CD4-positive, CD25-positive, alpha-beta regulatory T cell (primary cell): Measurements from ENCODE around the gene CCR8. TPM values are rescaled to one million over a fixed set of nuclear protein-coding genes. Genes with fewer than 3 reads are reported as not detected.

Experiments used
- ATAC-seq, 2 donors: fragments of 150-1000 bp; cut with Tn5 transposase; one replicate each; pipeline ENCODE4 v1.10.0; 2021; ENCODE audit warnings: low read depth in 2 of 2, moderate number of reproducible peaks in 2 of 2, moderate library complexity in 1 of 2
- DNase-seq, 3 donors: peaks; one replicate each; pipeline versions ENCODE4 v3.0.0 to v3.0.0-alpha.2; 2012 to 2022; ENCODE audit warnings: mixed read lengths in 1 of 3
- H3K27ac ChIP-seq: one replicate; pipeline ENCODE4 v1.7.0; 2013; ENCODE audit warnings: mild to moderate bottlenecking, low read length; ENCODE audit not compliant: insufficient read depth, poor library complexity, severe bottlenecking
- H3K27me3 ChIP-seq: one replicate; pipeline ENCODE4 v1.7.0; 2013; ENCODE audit warnings: low read length; ENCODE audit not compliant: control insufficient read depth, insufficient read depth
- H3K36me3 ChIP-seq: one replicate; pipeline ENCODE4 v1.7.0; 2013; ENCODE audit warnings: mild to moderate bottlenecking, low read length, moderate library complexity; ENCODE audit not compliant: control insufficient read depth, insufficient read depth
- H3K4me1 ChIP-seq: 2 replicates; pipeline ENCODE4 v1.7.0; 2013; ENCODE audit warnings: mild to moderate bottlenecking, low read length; ENCODE audit not compliant: insufficient read depth, control insufficient read depth, poor library complexity, severe bottlenecking
- H3K4me3 ChIP-seq: one replicate; pipeline ENCODE4 v1.7.0; 2013; ENCODE audit warnings: low read depth, mild to moderate bottlenecking, low read length, moderate library complexity
- H3K9me3 ChIP-seq, 2 experiments: 1 replicate in 1 of 2; 2 replicates in 1 of 2; pipeline ENCODE4 v1.7.0; 2013; ENCODE audit warnings: low read length in 2 of 2, mild to moderate bottlenecking in 1 of 2, moderate library complexity in 1 of 2; ENCODE audit not compliant: control insufficient read depth in 2 of 2
- H3K27ac Mint-ChIP-seq, 3 donors: one replicate each; pipeline ENCODE4 v1.8.0; 2020 to 2022; ENCODE audit warnings: mild to moderate bottlenecking in 3 of 3, mixed read lengths in 3 of 3, moderate library complexity in 2 of 3
- H3K27me3 Mint-ChIP-seq: one replicate; pipeline ENCODE4 v1.8.0; 2022; ENCODE audit warnings: mild to moderate bottlenecking, mixed read lengths
- H3K36me3 Mint-ChIP-seq: one replicate; pipeline ENCODE4 v1.8.0; 2020; ENCODE audit warnings: mixed read lengths
- H3K4me1 Mint-ChIP-seq, 4 donors: one replicate each; pipeline ENCODE4 v1.8.0; 2020 to 2022; ENCODE audit warnings: mixed read lengths in 4 of 4, mild to moderate bottlenecking in 1 of 4
- H3K4me3 Mint-ChIP-seq, 4 donors: one replicate each; pipeline ENCODE4 v1.8.0; 2020 to 2022; ENCODE audit warnings: mild to moderate bottlenecking in 4 of 4, mixed read lengths in 4 of 4, moderate library complexity in 3 of 4
- H3K9me3 Mint-ChIP-seq, 7 donors: one replicate each; pipeline ENCODE4 v1.8.0; 2020 to 2022; ENCODE audit warnings: mixed read lengths in 7 of 7, mild to moderate bottlenecking in 3 of 7, moderate library complexity in 2 of 7
- polyA plus RNA-seq, 4 donors: library from polyadenylated mRNA; unstranded; fragments of 300-500 nt; fragmentation: Illumina TruSeq; gene quantifications; one replicate each; pipeline ENCODE4 v1.2.3, GENCODE V29; 2021
- total RNA-seq: library from RNA; stranded (reverse); gene quantifications from one replicate; pipeline ENCODE4 v1.2.3, GENCODE V29; 2022

The CCR8 gene, protein sequence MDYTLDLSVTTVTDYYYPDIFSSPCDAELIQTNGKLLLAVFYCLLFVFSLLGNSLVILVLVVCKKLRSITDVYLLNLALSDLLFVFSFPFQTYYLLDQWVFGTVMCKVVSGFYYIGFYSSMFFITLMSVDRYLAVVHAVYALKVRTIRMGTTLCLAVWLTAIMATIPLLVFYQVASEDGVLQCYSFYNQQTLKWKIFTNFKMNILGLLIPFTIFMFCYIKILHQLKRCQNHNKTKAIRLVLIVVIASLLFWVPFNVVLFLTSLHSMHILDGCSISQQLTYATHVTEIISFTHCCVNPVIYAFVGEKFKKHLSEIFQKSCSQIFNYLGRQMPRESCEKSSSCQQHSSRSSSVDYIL
- total RNA-seq (87.2 TPM), polyA plus RNA-seq (10 to 100 TPM; 33.6 to 61.6 (median 52.1) TPM)

DNA sequence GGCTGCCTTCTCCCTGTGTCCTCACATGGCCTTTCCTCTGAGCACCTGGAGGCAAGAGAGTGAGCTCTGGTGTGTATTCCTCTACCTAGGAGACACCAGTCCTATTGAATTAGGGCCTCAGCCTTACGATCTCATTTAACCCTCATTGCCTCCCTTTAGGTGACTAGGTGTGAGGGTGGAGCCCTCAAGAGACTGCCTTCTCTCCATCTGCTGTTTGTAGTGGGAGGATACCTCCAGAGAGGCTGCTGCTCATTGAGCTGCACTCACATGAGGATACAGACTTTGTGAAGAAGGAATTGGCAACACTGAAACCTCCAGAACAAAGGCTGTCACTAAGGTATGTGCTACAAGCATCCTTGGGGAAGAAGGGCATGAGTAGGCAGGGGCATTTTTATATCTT lies at the start of gene CCR8:
TSS of gene CCR8 (plus strand) at position 217 of the 400 bp plus-strand sequence. CDS start 2,623 bp downstream, outside the sequence.
- Histone ChIP-seq H3K27ac (peak within 1 kb of the TSS; percentile 88), H3K4me3 (peak within 1 kb of the TSS; percentile 92), H3K9me3 (no peaks in the 10 kb centered on the region), H3K4me1 (peaks cover 68% of the 10 kb centered on the region), H3K36me3 (peaks cover 12% of the 10 kb centered on the region), H3K27me3 (no peaks in the 10 kb centered on the region)
- ATAC-seq = peak; percentile 60 to 61
- H3K4me1 Mint-ChIP-seq = peaks cover 46 to 79% (median 60%) of the 10 kb centered on the region in 4 donors
- H3K27ac Mint-ChIP-seq = peak within 1 kb of the TSS; percentile 88 to 93 (median 90)
- peak in 1 of 3 donors; percentile 61 for DNase-seq
- H3K4me3 Mint-ChIP-seq = peak within 1 kb of the TSS; percentile 90 to 95 (median 93)
- H3K9me3 Mint-ChIP-seq = peaks cover 0 to 4% (median 0%) of the 10 kb centered on the region in 7 donors
- H3K36me3 Mint-ChIP-seq = peaks cover 9% of the 10 kb centered on the region
- H3K27me3 Mint-ChIP-seq = no peaks in the 10 kb centered on the region

DNA sequence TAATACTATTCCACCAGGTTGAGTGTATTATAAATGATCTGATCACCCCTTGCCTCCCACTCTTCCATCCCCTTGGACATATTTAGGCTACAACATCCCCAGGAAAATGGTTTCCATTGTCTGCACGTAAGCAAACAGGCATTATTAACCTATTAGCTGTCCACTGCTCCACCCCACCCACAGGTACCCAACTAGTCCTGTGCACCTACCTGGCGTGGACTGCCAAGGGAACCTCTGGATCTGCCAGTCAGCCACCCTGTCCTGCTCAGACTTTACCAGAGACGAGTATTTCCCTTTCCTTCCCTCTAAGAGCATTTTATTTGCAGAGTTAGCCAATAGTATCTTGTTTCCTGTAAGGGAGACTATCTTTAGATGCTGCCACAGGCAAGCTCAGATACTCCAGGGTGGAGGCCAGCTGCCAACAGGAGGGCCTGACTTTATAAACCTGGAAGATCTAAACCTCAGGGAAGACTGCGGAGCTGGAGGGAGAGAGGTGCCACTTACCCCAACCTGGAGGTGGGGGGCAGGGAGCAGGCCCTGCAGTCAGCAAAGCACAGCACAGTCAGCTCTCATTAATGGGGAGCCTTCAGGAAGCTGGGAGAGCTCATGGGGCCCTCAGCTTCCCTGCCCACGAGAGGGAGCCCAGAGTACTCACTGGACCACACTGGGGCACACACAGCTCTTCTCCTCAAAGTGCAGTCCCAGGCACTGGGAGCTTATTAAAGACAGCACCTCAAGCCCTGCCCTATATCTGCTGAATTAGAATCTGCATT lies 49.6 kb upstream of the CCR8 start, which contains the start of gene CX3CR1:
TSS of gene CX3CR1 (minus strand) at position 292 of the 773 bp plus-strand sequence. CDS start 13,527 bp downstream, outside the sequence.
- H3K4me3 Mint-ChIP-seq = no peak within 1 kb of the TSS

GRCh38 chr3:39280571-39280970 lies 48.9 kb upstream of the CCR8 start:
- Mint-ChIP-seq H3K4me1 (peaks cover 0 to 16% (median 7%) of the 10 kb centered on the region in 4 donors), H3K4me3 (no peak overlapping the region), H3K9me3 (no peaks in the 10 kb centered on the region), H3K27me3 (no peaks in the 10 kb centered on the region), H3K36me3 (no peaks in the 10 kb centered on the region), H3K27ac (peak overlapping the region in 1 of 3 donors; percentile 41)
- no peak for ATAC-seq
- no peaks in the 10 kb centered on the region for H3K36me3 ChIP-seq
- H3K9me3 ChIP-seq = no peaks in the 10 kb centered on the region
- H3K4me3 ChIP-seq = no peak overlapping the region
- H3K27ac ChIP-seq = no peak overlapping the region
- H3K27me3 ChIP-seq = no peaks in the 10 kb centered on the region
- H3K4me1 ChIP-seq = no peaks in the 10 kb centered on the region
- no peak for DNase-seq

More for the DNA sequence above, 49.6 kb upstream of the CCR8 start, which contains the start of gene CX3CR1:
- ATAC-seq = no peak
- Histone ChIP-seq H3K27ac (no peak within 1 kb of the TSS), H3K9me3 (no peaks in the 10 kb centered on the region), H3K27me3 (no peaks in the 10 kb centered on the region), H3K4me3 (no peak within 1 kb of the TSS), H3K36me3 (no peaks in the 10 kb centered on the region), H3K4me1 (no peaks in the 10 kb centered on the region)
- H3K27me3 Mint-ChIP-seq = no peaks in the 10 kb centered on the region
- no peaks in the 10 kb centered on the region for H3K9me3 Mint-ChIP-seq
- H3K36me3 Mint-ChIP-seq = no peaks in the 10 kb centered on the region
- H3K4me1 Mint-ChIP-seq = peaks cover 0 to 16% (median 7%) of the 10 kb centered on the region in 4 donors
- no peak for DNase-seq
- H3K27ac Mint-ChIP-seq = peak within 1 kb of the TSS in 1 of 3 donors; percentile 41

GRCh38 chr3:39281533-39281932 lies 48.0 kb upstream of the CCR8 start:
- Mint-ChIP-seq H3K36me3 (no peaks in the 10 kb centered on the region), H3K4me3 (no peak overlapping the region), H3K9me3 (no peaks in the 10 kb centered on the region), H3K27ac (peak overlapping the region in 1 of 3 donors; percentile 85), H3K4me1 (peaks cover 0 to 16% (median 3%) of the 10 kb centered on the region in 4 donors), H3K27me3 (no peaks in the 10 kb centered on the region)
- no peaks in the 10 kb centered on the region for H3K9me3 ChIP-seq
- no peaks in the 10 kb centered on the region for H3K36me3 ChIP-seq
- no peak overlapping the region for H3K4me3 ChIP-seq
- ATAC-seq (no peak), DNase-seq (no peak)
- H3K4me1 ChIP-seq = no peaks in the 10 kb centered on the region
- H3K27ac ChIP-seq = no peak overlapping the region
- no peaks in the 10 kb centered on the region for H3K27me3 ChIP-seq

DNA sequence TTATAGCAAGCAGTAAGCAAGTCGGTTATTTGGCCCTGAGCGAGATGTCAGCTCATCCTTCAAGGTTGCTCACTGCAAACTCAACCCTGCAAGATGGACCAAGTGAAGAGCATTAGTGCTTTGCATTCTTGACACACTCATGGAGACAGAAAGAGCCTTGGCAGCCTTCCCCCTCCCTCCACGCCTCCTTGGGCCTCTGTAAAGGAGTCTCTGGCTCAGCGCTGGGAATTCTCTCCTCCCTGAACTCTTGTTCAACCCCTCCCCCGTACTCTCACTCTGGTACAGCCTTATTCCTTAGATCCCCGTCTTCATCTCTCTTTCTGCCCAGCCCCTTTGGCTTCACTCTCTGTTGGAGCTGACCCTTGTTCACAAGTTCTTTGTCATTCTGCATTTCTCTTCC lies 47.5 kb upstream of the CCR8 start:
- no peak overlapping the region for H3K4me3 Mint-ChIP-seq
- no peaks in the 10 kb centered on the region for H3K9me3 Mint-ChIP-seq
- no peaks in the 10 kb centered on the region for H3K27me3 Mint-ChIP-seq
- no peaks in the 10 kb centered on the region for H3K36me3 ChIP-seq
- H3K27me3 ChIP-seq = no peaks in the 10 kb centered on the region
- H3K27ac Mint-ChIP-seq = no peak overlapping the region
- ATAC-seq = no peak
- peaks cover 0 to 16% (median 3%) of the 10 kb centered on the region in 4 donors for H3K4me1 Mint-ChIP-seq
- no peaks in the 10 kb centered on the region for H3K9me3 ChIP-seq
- H3K27ac ChIP-seq = no peak overlapping the region
- H3K4me3 ChIP-seq = no peak overlapping the region
- H3K36me3 Mint-ChIP-seq = no peaks in the 10 kb centered on the region
- no peaks in the 10 kb centered on the region for H3K4me1 ChIP-seq
- no peak for DNase-seq

GRCh38 chr3:39284457-39284881 lies 45.0 kb upstream of the CCR8 start:
- H3K4me3 ChIP-seq = no peak overlapping the region
- no peak overlapping the region for H3K27ac ChIP-seq
- H3K27me3 ChIP-seq = no peaks in the 10 kb centered on the region
- H3K4me1 ChIP-seq = peaks cover 5% of the 10 kb centered on the region
- Mint-ChIP-seq H3K4me3 (peak overlapping the region in 1 of 4 donors; percentile 2), H3K36me3 (no peaks in the 10 kb centered on the region), H3K27me3 (no peaks in the 10 kb centered on the region), H3K4me1 (peaks cover 3 to 26% (median 5%) of the 10 kb centered on the region in 4 donors), H3K9me3 (no peaks in the 10 kb centered on the region), H3K27ac (peak overlapping the region in 2 of 3 donors; percentile 16 to 80)
- H3K36me3 ChIP-seq = no peaks in the 10 kb centered on the region
- no peaks in the 10 kb centered on the region for H3K9me3 ChIP-seq
- no peak for ATAC-seq
- no peak for DNase-seq

- Histone ChIP-seq H3K27ac (no peak overlapping the region), H3K4me3 (no peak overlapping the region), H3K4me1 (peaks cover 5% of the 10 kb centered on the region), H3K36me3 (no peaks in the 10 kb centered on the region), H3K9me3 (no peaks in the 10 kb centered on the region), H3K27me3 (no peaks in the 10 kb centered on the region)
- no peak overlapping the region for H3K27ac Mint-ChIP-seq
- H3K4me1 Mint-ChIP-seq = peaks cover 3 to 30% (median 5%) of the 10 kb centered on the region in 4 donors
- ATAC-seq (no peak), DNase-seq (no peak)
- no peaks in the 10 kb centered on the region for H3K9me3 Mint-ChIP-seq
- no peaks in the 10 kb centered on the region for H3K36me3 Mint-ChIP-seq
- H3K4me3 Mint-ChIP-seq = no peak overlapping the region
- no peaks in the 10 kb centered on the region for H3K27me3 Mint-ChIP-seq
Observed at GRCh38 chr3:39285332-39285731, 44.2 kb upstream of the CCR8 start.
